RWPE1 (cell line): ENCODE measurements around the gene CCDC171.

Experiments used
- CTCF ChIA-PET: fragments of 350-600 bp; sonication (Branson Sonifier 250); formaldehyde crosslinking; extraction: SDS; loops from one replicate; lab custom pipeline; 2021; lab: Yijun Ruan, JAX
- POLR2A ChIA-PET: fragments of 400-600 bp; formaldehyde crosslinking; extraction: SDS; loops from one replicate; lab custom pipeline; 2020; ENCODE audit warnings: antibody characterized with exemption; ENCODE audit not compliant: low non-redundant PET; lab: Yijun Ruan, JAX
- DNase-seq: peaks from one replicate; pipeline ENCODE4 v3.0.0; 2012; ENCODE audit warnings: low spot score
- H3K27ac ChIP-seq: fragments of 450-650 bp; 2 replicates; pipeline ENCODE4 v1.5.1; 2017
- CTCF ChIP-seq: fragments of 450-650 bp; conservative IDR thresholded peaks from 2 replicates; pipeline ENCODE4 v1.5.1; 2017; ENCODE audit warnings: low read depth, mild to moderate bottlenecking

The CCDC171 gene

GRCh38 chr9:16002816-16003215 is 450.0 kb downstream of the CCDC171 start:
- CTCF ChIA-PET: no interaction called here
- no peak overlapping the region for H3K27ac ChIP-seq
- DNase-seq: no peak
- no peak for TF ChIP-seq CTCF
- POLR2A ChIA-PET: no interaction called here

GRCh38 chr9:16003785-16004184 is 450.9 kb downstream of the CCDC171 start:
- ChIA-PET CTCF (interaction anchor here (0.6 kb wide), 1 partner anchor 527 kb away, joined by 3 read pairs; no protein-coding TSS in a partner anchor), POLR2A (no interaction called here)
- H3K27ac ChIP-seq: no peak overlapping the region
- DNase-seq: no peak
- TF ChIP-seq CTCF: no peak

- H3K27ac ChIP-seq: no peak overlapping the region
- no peak for DNase-seq
- no peak for TF ChIP-seq CTCF
- ChIA-PET CTCF (no interaction called here), POLR2A (no interaction called here)
Observed at GRCh38 chr9:16004613-16005012, 451.8 kb downstream of the CCDC171 start.

GRCh38 chr9:16010221-16010620 is 457.4 kb downstream of the CCDC171 start:
- POLR2A ChIA-PET: no interaction called here
- no peak for DNase-seq
- CTCF ChIA-PET: interaction anchor here (1.0 kb wide), 1 partner anchor 211 kb away, joined by 3 read pairs; no protein-coding TSS in a partner anchor
- H3K27ac ChIP-seq: no peak overlapping the region
- TF ChIP-seq CTCF: no peak

- no peak for DNase-seq
- TF ChIP-seq CTCF: no peak
- POLR2A ChIA-PET: no interaction called here
- no peak overlapping the region for H3K27ac ChIP-seq
- CTCF ChIA-PET: no interaction called here
Observed at GRCh38 chr9:16012621-16013020, 459.8 kb downstream of the CCDC171 start.

GRCh38 chr9:16013366-16013765 is 460.5 kb downstream of the CCDC171 start:
- H3K27ac ChIP-seq: no peak overlapping the region
- no peak for DNase-seq
- TF ChIP-seq CTCF: no peak
- CTCF ChIA-PET: no interaction called here
- POLR2A ChIA-PET: no interaction called here

GRCh38 chr9:16013826-16014225 is 461.0 kb downstream of the CCDC171 start:
- DNase-seq: no peak
- no peak for TF ChIP-seq CTCF
- ChIA-PET CTCF (no interaction called here), POLR2A (no interaction called here)
- no peak overlapping the region for H3K27ac ChIP-seq
